ENCODE measurements around the gene CYFIP1.

DNA sequence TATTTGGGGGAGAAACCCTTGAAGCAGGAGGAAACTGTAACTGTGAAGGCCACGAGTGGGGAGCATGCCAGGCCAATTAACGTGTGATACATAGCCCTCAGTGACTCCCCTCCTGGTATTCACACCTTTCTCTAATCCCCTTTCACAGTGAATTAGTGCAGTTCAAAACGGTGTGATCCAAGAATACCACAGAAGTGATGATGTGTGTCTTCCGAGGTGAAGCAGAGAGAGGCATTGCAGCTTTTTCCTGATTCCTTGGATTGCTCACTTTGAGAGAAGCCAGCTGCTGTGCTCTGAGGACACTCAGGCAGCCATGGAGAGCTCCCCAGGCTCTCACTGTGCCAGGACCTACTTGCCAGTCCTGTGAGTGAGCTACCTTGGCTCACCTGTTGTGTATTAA lies 124.4 kb downstream of the CYFIP1 start:
- TF ChIP-seq SMAD4 (CRISPR knock-in tag; IDR thresholded peaks at IDR 0.05) = no peak
- no peak for TF ChIP-seq CREM (CRISPR knock-in tag; IDR thresholded peaks at IDR 0.05)
- TF ChIP-seq JUN (CRISPR knock-in tag; IDR thresholded peaks at IDR 0.05) = no peak
- TF ChIP-seq, protein P1, sequence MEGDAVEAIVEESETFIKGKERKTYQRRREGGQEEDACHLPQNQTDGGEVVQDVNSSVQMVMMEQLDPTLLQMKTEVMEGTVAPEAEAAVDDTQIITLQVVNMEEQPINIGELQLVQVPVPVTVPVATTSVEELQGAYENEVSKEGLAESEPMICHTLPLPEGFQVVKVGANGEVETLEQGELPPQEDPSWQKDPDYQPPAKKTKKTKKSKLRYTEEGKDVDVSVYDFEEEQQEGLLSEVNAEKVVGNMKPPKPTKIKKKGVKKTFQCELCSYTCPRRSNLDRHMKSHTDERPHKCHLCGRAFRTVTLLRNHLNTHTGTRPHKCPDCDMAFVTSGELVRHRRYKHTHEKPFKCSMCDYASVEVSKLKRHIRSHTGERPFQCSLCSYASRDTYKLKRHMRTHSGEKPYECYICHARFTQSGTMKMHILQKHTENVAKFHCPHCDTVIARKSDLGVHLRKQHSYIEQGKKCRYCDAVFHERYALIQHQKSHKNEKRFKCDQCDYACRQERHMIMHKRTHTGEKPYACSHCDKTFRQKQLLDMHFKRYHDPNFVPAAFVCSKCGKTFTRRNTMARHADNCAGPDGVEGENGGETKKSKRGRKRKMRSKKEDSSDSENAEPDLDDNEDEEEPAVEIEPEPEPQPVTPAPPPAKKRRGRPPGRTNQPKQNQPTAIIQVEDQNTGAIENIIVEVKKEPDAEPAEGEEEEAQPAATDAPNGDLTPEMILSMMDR (IDR thresholded peaks at IDR 0.05) = no peak
- no peak for TF ChIP-seq PRRX2 (CRISPR knock-in tag; IDR thresholded peaks at IDR 0.05)
- no peak for TF ChIP-seq CBFB (CRISPR knock-in tag; IDR thresholded peaks at IDR 0.05; ENCODE audit: low read depth)
- TF ChIP-seq, protein P2, sequence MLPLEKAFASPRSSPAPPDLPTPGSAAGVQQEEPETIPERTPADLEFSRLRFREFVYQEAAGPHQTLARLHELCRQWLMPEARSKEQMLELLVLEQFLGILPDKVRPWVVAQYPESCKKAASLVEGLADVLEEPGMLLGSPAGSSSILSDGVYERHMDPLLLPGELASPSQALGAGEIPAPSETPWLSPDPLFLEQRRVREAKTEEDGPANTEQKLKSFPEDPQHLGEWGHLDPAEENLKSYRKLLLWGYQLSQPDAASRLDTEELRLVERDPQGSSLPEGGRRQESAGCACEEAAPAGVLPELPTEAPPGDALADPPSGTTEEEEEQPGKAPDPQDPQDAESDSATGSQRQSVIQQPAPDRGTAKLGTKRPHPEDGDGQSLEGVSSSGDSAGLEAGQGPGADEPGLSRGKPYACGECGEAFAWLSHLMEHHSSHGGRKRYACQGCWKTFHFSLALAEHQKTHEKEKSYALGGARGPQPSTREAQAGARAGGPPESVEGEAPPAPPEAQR (CRISPR knock-in tag; IDR thresholded peaks at IDR 0.05) = no peak
- TF ChIP-seq ZNF121 (CRISPR knock-in tag; IDR thresholded peaks at IDR 0.05) = no peak
- no peak for TF ChIP-seq ELF4 (CRISPR knock-in tag; IDR thresholded peaks at IDR 0.05; ENCODE audit: low read depth)
- no peak for TF ChIP-seq NFYB (CRISPR knock-in tag; conservative IDR thresholded peaks at IDR 0.05; ENCODE audit: low read depth)
- no peak for TF ChIP-seq FOXK1 (CRISPR knock-in tag; IDR thresholded peaks at IDR 0.05)
- TF ChIP-seq, protein P3, sequence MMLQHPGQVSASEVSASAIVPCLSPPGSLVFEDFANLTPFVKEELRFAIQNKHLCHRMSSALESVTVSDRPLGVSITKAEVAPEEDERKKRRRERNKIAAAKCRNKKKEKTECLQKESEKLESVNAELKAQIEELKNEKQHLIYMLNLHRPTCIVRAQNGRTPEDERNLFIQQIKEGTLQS (CRISPR knock-in tag; conservative IDR thresholded peaks at IDR 0.05) = no peak
- TF ChIP-seq, protein P4, sequence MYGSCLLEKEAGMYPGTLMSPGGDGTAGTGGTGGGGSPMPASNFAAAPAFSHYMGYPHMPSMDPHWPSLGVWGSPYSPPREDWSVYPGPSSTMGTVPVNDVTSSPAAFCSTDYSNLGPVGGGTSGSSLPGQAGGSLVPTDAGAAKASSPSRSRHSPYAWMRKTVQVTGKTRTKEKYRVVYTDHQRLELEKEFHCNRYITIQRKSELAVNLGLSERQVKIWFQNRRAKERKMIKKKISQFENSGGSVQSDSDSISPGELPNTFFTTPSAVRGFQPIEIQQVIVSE (CRISPR knock-in tag; IDR thresholded peaks at IDR 0.05; ENCODE audit: borderline replicate concordance) = no peak

Measured in WTC11 (cell line).